HPDE6-E6E7 (cell line): Measurements from ENCODE around the gene KLHL13.
"Not testable (repeated sequence)": the region's sequence is repeated elsewhere in the genome, so short reads cannot be mapped to it uniquely, and the experiment has no call there.

Experiments
- DNase-seq: peaks from one replicate; pipeline ENCODE4 v3.0.0; 2011; ENCODE audit warnings: missing footprints; ENCODE audit errors: extremely low spot score

The KLHL13 gene

DNA sequence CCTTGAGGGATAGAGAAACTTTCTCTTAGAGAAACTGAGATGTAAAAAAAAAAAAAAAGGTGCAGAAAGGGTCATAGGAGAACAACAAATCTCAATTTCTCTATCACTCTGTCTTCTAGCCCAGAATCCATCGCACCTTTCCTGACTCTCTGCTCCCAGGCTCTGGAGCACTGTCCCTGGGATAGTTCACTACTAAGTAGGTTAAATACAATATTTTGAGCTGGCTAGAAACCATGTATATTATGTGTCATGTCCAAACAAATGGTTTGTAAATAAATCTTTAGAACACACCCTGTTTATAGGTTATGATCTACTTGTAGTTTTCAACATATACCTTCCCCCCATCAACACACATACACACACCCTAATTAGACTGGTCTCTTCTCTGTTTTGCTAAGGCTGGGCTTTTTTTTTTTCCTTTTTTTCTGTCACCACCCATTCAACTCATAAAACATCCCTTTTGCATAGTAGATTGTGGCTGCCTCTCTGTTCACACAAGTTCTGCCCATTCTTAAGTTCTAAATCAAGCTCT, 124.4 kb downstream of the KLHL13 start:
- no peak for DNase-seq

DNA sequence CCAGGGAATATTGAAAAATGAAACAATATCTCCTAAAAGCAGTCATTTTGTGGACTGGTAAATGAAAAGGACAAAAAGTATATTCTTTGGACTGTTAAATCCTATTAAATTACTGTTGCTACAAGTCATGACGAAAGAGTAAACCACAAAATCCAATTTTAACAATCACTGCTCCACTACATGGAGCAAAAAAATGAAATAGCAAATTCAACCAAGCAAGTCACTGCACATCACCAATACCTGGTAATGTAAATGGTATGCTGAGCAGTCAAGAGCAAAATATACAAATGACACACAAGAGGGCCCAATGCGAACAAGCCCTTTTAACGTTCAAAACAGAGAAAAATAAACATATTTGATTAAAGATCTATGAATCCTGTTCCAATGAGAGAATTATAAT, 126.2 kb downstream of the KLHL13 start:
- no peak for DNase-seq

GRCh38 chrX:117989512-117989911, 127.1 kb downstream of the KLHL13 start:
- no peak for DNase-seq

DNA sequence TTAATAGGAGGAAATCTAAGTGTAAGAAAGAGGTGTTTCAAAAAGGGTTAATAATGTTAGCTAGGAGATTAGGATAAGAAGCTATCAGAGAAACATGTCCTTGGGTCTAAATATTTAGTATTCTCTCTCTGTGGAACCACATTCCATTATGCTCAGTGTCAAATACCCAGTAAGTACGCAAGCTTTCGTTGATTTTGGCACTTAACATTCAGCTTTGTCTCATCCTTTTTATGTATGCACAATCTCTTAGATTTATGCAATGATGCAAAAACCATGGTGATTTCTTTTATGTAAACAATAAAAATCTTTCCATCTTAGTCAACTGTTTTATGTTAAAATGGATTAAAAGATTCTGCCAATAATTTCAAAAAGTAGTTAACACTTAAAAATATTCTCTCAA, 129.2 kb downstream of the KLHL13 start:
- DNase-seq, result no peak

DNA sequence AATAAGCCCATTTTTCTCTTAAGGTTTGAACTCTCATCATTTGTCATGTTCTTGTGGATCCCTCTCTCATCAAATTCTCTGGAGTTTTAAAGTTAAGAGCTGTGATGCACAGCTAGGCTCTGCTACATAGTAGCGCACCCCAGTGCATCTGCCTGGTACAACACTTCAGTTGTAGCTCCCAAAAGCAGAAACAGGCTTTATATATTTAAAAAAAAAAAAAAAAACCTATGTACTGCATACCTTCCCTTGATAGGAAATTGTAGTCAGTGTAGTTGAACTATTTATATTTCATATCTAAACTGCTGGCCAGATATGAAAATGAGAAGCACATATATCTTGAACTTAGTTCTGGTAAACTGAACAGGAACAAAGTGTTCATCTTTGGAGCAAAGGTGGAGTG, 131.4 kb downstream of the KLHL13 start:
- DNase-seq, result no peak

GRCh38 chrX:117982694-117983392, 133.8 kb downstream of the KLHL13 start:
- DNase-seq, result no peak

- DNase-seq, result no peak
Observed at GRCh38 chrX:117978402-117978801, 138.2 kb downstream of the KLHL13 start.

- DNase-seq, result no peak
Observed at GRCh38 chrX:117977526-117977925, 139.1 kb downstream of the KLHL13 start.

- no peak for DNase-seq
Observed at GRCh38 chrX:117973110-117973807, 143.4 kb downstream of the KLHL13 start.

- no peak for DNase-seq
Observed at GRCh38 chrX:117972711-117973109, 143.9 kb downstream of the KLHL13 start.

DNA sequence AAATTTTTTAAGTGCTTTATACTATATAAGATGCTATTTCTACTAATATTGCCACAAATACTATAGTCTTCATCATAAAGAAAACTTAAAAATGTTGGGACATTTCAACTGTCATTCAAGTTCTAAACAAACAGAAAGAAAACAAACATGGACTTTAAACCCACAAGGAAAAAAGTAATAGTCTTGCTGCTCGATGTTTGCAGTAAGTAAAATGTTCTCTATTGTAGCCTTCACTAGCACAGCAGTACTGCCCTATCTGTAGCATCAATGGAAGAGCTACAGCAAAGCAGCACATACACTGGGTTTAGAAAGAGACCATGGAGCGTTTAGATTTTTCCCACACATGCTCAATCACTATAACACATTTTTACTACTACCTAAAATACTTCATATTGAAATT, 146.8 kb downstream of the KLHL13 start:
- DNase-seq, result no peak

DNA sequence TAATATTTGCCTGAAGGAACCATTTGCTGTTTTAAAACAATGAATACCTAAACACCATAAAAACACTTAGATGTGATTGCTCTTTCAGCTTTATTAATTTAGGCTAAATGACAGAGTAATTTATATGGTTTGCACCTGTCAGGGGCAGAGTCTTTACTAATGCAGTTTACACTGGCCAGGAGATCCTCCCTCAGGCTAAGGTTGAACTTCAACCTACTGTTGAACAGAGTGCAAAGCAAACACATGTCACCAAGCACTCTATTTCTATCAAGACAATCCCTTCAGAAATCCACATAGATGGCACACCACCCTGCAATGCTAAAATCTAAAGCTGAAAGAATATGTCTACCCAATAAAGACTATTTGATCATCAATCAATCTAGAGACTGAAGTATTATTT, 147.3 kb downstream of the KLHL13 start:
- DNase-seq, result no peak

DNA sequence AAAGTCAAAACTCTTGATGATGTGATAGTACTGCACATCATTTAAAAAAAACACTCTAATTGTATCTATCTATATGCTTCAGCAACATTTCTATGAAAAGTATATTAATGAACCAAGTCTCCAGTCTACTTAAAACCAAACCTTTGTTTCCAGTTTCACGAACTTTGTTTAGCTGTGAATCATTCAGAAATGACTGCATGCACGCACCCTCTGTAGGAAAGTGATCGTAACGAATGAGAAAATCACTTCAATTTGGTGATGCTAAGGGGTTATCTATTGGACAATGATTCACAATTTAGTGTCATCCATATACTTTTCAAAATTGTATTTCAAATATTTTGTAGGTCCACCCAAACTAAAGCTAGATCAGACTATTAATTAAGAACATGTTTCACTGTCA, 157.6 kb downstream of the KLHL13 start:
- no peak for DNase-seq

- DNase-seq, result no peak
Observed at GRCh38 chrX:117957128-117957527, 159.5 kb downstream of the KLHL13 start.

DNA sequence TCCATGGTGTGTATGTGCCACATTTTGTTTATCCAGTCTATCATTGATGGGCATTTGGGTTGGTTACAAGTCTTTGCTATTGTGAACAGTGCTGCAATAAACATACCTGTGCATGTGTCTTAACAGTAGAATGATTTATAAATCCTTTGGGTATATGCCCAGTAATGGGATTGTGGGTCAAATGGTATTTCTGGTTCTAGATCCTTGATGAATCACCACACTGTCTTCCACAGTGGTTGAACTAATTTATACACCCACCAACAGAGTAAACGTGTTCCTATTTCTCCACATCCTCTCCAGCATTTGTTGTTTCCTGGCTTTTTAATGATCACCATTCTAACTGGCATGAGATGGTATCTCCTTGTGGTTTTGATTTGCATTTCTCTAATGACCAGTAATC, 177.3 kb downstream of the KLHL13 start:
- DNase-seq, result not testable (repeated sequence)

DNA sequence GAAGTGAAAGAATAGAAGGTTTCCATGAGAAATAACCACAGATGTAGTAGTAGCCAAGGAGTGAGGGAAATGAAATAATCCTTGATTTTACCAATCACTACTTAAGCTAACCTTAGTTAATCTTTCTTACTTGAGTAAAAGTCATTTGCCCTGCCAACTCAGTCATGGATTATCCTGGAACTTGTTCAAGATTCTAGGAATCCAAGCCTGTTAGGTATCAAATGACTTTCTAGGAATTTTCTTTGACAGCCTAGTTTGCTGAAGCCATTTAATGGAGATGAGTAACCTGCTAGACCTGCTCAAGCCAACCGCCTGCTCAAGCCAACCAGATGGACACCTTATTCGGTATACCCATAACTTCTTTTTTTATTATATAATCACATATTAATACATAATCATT, 180.5 kb downstream of the KLHL13 start:
- DNase-seq, result no peak

GRCh38 chrX:117930116-117930515, 186.5 kb downstream of the KLHL13 start:
- DNase-seq, result not testable (repeated sequence)

DNA sequence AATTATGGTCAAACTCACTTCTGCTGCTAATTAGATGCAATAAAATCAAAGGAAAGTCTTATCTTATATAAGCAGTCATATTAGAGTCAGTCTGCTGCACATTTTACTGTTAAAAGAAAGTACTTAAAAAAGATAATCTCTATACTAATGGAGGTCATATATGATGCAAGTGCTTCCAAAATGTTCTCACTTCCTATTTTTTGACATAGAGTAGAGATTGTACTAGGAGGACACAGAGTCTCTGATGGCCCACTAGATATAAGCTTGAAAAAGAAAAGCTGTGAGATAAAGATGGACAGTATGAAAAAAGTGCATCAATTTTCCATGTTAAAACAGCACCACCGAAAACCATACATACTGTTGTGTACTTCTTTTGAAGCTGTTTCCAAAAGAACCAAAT, 196.9 kb downstream of the KLHL13 start:
- no peak for DNase-seq

DNA sequence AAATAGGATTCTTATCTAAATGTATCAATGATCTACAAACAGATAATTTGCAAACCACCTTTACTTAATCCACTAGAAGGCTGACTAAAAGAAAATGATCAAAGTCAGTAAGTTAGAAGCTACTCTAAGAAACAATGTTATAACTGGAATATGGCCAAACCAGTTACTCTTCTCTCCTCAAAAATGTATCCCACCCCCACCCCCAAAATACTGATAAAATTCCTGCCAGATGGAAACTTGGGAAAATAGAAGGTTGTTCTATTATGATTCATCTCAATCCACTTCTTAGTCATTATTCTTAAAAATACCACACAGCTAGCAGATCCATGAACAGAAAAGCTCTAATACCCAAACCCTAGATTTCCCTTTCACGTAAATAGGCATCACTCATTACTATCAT, 206.4 kb downstream of the KLHL13 start:
- no peak for DNase-seq

DNA sequence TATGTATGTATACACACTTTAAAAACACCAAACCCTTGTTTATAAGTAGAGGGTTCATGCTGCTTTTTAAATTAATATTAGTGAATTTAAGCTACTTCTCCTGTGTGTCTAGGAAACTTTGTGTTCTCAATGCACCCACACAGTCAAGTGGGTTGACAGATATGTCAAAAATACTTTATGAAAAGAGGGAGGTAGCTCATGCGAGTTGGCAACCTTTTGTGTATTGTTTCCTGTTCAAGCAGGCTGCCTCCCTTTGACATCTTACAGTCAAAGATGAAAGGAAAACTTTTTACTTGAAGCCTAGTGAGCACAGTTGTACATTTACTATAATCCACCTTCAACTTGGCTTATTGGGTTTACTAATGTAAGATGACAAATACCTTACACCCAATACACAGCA, 218.4 kb downstream of the KLHL13 start:
- DNase-seq, result no peak

- no peak for DNase-seq
Observed at GRCh38 chrX:117895418-117895817, 221.2 kb downstream of the KLHL13 start.

DNA sequence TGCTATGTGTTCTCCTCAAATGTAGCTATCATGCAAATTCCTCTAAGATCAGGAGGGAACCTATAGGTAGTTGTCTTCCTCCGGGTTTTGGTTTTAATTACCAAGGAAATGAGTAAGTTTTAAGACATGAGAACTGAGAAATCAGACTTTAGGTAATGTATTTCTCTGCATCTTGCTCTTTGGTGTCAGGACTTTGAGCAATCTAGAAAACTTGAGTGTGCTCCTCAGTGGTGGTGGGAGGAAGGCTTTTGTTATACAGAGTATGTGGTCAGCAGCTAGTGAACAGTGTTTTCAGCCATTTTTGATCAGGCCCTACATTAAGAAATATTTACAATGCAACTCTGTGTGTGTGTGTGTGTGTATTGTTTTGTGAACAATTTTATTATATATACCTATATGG, 224.1 kb downstream of the KLHL13 start:
- DNase-seq, result no peak

GRCh38 chrX:117871796-117872195, 244.8 kb downstream of the KLHL13 start:
- no peak for DNase-seq
